NCI-H446 treated with DMSO at 0.1 percent for 48 hours (cell line): Measurements from ENCODE around the gene EDRF1.
"Not testable (repeated sequence)": the region's sequence is repeated elsewhere in the genome, so short reads cannot be mapped to it uniquely, and the experiment has no call there.

ENCODE experiments used
- DNase-seq: peaks from one replicate; lab custom pipeline; 2025; lab: John Stamatoyannopoulos, UW

Gene EDRF1

GRCh38 chr10:125709553-125710474 lies 9.7 kb upstream of the EDRF1 start:
- DNase-seq = no peak

- DNase-seq = no peak
Measured at GRCh38 chr10:125711110-125711750, 8.3 kb upstream of the EDRF1 start.

- DNase-seq = not testable (repeated sequence)
Measured at GRCh38 chr10:125714728-125715127, 4.8 kb upstream of the EDRF1 start.

DNA sequence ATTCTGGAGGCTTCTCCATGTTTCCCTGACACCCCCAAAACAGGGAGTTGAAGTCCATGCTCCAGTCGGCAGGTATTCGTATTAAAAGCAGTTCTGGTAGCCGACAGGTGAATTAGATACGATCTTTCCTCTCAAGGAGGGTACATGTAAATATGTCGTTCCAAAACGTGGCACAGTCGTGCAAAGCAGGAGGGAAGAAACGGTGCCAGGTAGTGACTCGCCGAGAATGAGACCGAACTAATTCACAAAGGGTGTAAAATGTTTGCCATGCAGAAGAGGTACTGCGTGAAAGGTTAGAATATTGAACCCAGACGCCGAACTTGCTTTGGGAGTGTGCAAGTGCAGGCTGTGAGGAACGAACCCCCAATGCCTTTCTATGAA lies 483 bp downstream of the EDRF1 start:
- DNase-seq = no peak

- DNase-seq = no peak
Measured at GRCh38 chr10:125721035-125721434, 1.5 kb downstream of the EDRF1 start.

DNA sequence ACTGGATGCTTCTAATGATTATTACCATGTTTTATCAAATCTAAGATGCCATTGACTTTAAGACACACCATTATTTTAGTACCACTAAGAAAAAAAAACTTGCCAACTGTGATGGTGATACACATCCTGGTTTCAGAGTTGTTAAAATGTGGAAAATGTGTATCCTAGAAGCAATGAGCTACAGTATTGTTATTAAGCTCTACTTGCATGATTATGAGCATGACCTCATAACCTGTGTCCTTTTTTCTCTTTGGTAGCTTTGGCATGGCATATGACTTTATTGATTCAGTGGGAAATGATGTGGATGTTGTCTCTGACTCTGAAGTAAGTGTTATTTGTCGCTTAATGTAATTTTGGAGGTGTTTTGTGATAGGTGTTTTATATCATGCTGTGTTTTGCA lies 3.3 kb downstream of the EDRF1 start:
- no peak for DNase-seq

DNA sequence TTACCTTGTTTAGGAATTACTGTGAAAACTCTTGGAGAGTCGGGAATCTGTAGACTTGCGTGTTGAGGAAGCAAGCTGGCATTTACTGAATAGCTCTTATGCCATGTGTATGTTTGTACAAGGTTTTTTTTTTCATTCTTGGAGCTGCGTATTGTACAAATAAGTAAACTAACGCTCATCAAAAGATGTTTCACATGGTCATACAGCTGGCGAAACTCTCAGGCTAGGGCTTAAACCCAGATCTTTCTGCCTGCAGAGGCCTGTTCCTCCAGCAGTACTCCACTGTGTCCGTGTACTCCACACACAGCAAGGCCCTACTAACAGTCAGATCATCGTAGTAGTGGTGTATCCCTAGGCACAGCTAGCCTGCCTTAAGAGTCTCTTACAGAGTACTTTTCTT lies 7.4 kb downstream of the EDRF1 start:
- no peak for DNase-seq

- no peak for DNase-seq
Measured at GRCh38 chr10:125727436-125727835, 7.9 kb downstream of the EDRF1 start.

DNA sequence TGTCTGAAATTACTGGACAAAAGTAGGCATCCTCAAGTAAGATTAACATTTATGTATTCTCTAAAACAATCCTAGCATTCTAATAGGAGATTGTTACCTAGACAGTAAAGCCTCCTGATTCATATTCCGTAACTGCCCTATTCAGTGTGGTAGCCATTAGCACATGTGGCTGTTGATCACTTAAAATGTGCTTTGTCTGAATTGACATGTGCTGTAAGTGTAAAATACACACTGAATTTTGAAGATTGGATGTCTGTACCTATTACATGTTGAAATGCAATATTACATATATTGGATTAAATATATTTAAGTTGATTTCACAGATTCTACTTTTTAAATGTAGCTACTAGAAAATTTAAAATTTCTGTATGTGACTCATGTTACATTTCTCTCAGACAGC lies 14.6 kb downstream of the EDRF1 start:
- DNase-seq = no peak

- no peak for DNase-seq
Measured at GRCh38 chr10:125734823-125735222, 15.3 kb downstream of the EDRF1 start.

DNA sequence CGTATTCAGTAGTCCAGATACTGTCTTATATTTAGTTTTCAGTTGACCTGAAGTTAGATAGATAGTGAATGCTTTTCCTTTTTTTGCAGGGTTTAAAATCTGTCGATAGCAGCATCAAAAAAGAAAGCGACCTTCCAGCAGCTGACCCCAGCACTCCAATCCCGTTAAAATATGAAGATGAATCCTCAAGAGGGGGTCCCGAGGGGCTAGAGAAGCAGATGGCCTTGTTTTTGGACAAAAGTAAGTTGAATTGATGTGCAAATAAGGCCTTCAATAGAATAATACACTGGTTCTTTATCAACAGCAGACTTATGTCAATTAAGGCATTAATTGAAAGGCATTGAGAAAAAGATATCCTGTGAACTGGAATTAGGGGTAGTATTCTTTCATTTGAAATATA lies 18.7 kb downstream of the EDRF1 start:
- no peak for DNase-seq

DNA sequence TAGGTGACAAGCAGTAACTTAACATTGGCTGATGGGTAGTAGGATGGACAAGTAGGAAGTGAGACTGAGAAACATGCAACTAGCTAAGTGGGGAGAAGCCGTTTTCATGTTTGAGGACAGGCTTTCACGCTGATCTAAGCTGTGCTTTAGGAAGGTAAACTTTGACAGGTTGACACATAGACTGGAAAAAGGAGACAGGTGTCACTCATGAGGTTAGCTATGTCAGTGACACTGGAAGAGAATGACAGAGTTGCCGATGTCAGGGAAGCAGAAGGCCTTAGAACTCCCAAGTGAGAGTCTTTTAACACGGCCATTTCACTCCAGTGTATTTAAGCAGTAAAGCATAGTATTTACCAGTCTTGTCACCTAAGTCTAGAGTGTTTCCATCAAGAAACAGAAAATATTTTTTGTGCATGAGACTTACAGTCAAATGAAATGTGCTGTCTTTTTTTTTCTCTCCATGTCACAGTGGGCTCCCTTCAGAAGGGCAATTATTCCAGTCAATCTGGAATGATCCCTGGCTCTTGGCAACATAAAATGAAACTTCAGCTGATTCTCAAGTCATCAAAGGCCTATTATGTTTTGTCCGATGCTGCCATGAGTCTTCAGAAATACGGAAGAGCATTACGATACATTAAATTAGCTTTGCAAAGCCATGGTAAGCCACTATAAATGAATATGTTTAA lies 20.6 kb downstream of the EDRF1 start:
- no peak for DNase-seq

GRCh38 chr10:125742465-125742864 lies 23.0 kb downstream of the EDRF1 start:
- DNase-seq = no peak

GRCh38 chr10:125744909-125745308 lies 25.4 kb downstream of the EDRF1 start:
- DNase-seq = no peak

GRCh38 chr10:125747417-125747816 lies 27.9 kb downstream of the EDRF1 start:
- DNase-seq = no peak

DNA sequence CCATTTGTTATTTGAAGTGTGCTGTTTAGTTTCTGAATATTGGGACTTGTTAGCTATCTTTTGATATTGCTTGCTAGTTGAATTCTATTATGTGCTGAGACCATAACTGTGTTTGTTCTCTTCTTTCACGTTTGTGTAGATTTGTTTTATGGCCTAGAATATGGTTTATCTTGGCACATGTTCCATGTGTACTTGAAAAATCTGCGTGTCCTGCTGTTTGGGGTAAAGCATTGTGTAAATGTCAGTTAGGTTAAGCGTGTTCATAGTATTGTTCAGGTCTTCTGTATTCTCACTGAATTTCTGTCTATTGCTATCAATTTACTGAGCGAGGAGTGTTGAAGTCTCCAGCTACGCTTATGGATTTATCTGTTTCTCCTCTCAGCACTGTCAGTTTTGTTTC lies 36.7 kb downstream of the EDRF1 start:
- DNase-seq = no peak

GRCh38 chr10:125756853-125757487 lies 37.5 kb downstream of the EDRF1 start:
- no peak for DNase-seq

DNA sequence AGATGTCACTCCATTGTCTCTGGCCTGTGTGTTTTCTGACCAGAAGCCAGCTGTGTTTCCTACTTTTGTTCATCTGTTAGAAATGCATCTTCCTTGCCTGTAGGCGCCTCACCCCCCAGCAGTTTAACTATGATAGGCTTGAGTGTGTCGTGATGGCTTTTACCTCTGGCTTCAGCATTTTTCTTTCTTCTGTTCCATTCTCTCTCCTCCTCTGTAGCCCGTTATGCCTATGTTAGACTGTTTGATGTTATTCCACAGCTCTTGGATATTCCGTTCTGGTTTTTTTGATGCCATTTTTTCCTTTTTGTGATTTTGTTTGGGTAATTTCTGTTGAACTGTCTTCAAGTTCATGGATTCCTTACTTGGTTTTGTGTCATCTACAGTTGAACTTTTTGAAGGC lies 38.2 kb downstream of the EDRF1 start:
- no peak for DNase-seq

DNA sequence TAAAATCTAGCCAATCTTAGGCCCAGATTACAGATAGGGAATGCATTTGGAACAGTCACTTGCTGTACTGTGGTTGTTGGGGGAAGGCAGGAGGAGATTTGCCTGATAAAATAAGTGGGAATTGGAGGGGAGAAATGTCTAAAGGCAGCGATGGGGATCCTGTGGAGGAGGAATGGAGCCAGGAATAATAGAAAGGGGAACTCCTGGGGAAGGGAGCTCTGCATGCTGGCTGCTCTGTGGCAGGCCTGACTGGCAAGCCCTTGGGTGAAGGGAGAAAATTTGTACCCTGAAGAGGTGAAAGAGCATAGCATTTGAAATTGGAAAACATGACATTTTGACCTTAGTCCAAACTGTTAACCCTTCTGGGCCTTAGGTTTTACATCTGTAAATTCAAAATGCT lies 42.5 kb downstream of the EDRF1 start:
- no peak for DNase-seq

DNA sequence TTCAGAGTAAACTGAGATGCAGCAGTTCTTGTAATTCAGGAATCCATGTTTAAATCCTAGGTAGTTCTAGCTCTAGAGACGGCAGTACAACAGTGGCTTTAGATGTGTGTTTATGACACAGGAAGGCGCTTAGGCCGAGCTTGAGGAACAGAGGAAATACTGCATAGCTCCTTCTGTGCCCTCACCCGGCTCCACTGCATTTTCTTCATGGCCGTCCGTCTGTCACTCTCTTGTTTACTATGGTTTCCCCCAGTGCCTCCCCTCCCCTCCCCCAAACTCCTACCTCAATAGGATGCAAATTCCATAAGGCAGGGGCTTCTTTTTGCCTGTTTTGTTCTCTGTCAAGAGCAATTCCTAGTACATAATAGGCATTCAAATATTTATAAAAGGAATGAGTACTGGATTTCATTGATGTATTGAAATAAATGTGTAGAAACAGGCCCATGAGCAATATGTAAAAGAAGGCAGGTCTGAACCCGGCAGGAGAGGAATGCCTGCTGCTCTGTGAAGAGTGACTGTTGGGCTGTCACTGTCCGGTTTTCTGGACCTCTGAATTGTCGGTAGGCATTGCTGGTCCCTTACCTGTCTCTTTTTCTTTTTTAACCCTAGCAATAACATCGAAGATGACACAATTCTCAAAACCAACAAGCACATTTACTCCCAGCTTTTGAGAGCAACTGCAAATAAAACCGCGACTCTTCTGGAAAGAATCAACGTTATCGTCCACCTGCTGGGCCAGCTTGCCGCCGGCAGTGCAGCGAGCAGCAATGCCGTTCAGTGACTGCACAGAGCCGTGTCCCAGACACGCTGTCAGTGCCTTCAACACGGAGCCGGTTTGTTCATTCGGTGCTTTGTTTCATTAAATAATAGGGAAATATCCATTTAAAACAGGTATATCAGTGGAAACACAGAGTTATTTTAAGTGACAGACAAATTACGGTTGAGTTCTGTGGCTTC lies 43.5 kb downstream of the EDRF1 start:
- no peak for DNase-seq

- no peak for DNase-seq
Measured at GRCh38 chr10:125765835-125766234, 46.3 kb downstream of the EDRF1 start.
